ENCODE results near the gene MND1.

Gene MND1, protein sequence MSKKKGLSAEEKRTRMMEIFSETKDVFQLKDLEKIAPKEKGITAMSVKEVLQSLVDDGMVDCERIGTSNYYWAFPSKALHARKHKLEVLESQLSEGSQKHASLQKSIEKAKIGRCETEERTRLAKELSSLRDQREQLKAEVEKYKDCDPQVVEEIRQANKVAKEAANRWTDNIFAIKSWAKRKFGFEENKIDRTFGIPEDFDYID

DNA sequence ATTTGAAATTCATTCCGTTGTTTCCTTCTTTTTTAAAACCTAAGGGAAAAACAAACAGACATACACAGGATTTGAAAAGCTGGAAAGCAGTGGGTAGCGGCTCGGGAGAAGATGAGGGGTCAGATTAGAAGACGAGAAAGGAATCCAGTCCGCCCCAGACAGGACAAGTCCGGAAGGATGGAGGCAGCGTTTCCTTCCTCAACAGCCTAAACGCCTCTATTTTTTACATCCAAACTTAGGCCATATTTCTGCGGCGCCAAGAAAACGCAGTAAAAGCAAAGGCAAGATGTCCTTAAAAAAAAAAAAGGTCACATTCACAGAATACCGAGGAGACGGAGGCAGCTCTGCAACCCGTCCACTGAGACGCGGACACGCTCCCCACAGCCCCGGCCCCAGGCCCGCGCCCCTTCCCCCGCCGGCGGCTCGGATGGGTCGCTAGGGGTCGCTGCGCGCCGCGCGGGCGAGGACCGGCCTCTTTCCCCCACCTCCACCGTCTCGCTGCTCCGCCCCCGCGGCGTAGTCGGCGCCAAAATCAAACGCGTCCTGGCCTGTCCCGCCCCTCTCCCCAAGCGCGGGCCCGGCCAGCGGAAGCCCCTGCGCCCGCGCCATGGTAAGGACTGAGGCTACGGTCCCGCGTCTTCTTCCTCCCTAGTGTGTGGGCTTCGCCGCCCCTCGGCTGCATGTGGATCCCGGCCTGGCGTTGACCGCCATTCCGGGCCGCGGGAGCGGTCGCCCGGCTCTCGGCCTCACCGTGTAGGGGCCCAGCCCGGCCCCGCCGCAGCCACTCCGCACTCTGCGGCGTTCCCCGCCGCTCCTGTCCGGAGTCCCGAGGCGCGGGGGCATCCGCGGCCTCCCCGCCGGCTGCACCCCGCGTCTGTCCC lies at the start of gene MND1:
MND1 (plus strand) TSS at position 558 of the 881 bp plus-strand sequence; CDS start at position 608, 50 bp downstream.
- no peak for DNase-seq (ENCODE audit: extremely low read depth, low read depth)
- TF ChIP-seq, protein P1, sequence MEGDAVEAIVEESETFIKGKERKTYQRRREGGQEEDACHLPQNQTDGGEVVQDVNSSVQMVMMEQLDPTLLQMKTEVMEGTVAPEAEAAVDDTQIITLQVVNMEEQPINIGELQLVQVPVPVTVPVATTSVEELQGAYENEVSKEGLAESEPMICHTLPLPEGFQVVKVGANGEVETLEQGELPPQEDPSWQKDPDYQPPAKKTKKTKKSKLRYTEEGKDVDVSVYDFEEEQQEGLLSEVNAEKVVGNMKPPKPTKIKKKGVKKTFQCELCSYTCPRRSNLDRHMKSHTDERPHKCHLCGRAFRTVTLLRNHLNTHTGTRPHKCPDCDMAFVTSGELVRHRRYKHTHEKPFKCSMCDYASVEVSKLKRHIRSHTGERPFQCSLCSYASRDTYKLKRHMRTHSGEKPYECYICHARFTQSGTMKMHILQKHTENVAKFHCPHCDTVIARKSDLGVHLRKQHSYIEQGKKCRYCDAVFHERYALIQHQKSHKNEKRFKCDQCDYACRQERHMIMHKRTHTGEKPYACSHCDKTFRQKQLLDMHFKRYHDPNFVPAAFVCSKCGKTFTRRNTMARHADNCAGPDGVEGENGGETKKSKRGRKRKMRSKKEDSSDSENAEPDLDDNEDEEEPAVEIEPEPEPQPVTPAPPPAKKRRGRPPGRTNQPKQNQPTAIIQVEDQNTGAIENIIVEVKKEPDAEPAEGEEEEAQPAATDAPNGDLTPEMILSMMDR (IDR thresholded peaks at IDR 0.05; ENCODE audit: low read depth, low read length) = peak; percentile 50

DNA sequence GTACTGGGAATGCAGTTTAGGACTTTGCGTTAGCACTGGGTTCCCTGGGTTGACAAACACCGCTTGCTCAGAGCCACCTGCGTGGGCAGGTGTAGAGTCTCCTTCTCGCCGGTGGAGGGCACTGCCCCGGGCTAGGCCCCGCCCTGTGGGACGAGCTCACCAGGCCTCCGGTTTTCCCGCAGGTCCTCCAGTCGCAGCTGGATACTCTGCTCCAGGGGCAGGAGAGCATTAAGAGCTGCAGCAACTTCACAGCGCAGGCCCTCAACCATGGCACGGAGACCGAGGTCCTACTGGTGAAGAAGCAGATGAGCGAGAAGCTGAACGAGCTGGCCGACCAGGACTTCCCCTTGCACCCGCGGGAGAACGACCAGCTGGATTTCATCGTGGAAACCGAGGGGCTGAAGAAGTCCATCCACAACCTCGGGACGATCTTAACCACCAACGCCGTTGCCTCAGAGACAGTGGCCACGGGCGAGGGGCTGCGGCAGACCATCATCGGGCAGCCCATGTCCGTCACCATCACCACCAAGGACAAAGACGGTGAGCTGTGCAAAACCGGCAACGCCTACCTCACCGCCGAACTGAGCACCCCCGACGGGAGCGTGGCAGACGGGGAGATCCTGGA lies 49.2 kb upstream of the MND1 start:
- no peak for DNase-seq (ENCODE audit: extremely low read depth, low read depth)
- TF ChIP-seq, protein P1 (IDR thresholded peaks at IDR 0.05; ENCODE audit: low read depth, low read length) = no peak

DNA sequence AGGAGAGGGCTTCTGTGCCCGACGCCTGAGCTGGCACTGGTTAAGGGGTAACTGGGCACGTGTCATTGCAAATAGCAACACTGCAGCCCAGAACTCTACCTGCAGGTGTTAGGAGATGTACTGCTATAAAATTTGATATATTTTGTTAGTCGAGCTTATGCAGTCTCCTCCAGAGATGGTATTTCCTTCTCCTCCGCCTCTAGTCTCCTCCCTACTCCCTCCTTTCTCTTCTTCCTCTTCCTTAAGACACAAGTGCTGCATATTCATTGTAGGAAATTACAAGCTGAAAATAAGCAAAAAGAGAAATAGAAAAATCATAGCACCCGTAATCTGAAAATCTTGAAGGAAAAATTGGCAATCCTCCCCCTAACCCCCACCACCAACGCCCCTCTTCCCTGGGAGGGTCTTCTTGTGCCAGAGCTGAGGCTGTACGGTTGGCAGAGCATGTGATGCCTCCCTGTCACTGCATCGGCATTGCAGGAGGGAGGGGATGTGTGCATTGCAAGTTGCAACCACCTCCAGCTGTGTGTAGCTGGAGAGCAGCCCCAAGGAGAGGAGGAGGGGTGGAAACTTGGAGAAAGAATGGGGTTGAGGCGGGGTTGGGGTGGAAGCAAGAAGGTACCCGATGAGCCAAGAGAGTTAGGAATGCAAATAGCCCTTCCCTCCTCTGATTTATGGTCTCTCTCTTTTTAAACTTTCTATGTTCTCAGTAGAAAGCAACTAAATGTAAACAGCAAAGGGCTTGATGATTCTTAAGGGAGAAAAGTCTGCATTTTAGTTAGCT lies 48.3 kb upstream of the MND1 start:
- peak; percentile 24 for DNase-seq (ENCODE audit: extremely low read depth, low read depth)
- TF ChIP-seq, protein P1 (IDR thresholded peaks at IDR 0.05; ENCODE audit: low read depth, low read length) = no peak

DNA sequence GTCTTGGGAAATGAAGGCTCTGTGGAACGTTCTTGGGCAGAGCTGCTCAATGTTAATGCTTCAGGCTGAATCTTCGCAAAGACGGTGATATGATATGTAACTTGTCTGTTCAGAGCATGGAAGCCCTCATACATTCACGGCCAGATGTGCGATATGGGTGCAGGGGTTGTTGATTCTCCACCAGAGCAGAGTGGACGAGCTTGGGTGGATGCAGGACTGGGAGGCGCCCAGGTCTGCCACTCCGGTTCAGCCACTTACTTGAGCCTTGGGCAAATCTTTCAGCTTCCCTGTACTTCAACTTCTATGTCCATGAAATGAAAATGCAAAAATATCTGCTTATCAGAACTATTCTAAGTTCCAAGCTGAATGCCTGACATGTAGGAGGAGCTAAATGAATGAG lies 47.4 kb upstream of the MND1 start:
- TF ChIP-seq, protein P1 (IDR thresholded peaks at IDR 0.05; ENCODE audit: low read depth, low read length) = no peak
- no peak for DNase-seq (ENCODE audit: extremely low read depth, low read depth)

DNA sequence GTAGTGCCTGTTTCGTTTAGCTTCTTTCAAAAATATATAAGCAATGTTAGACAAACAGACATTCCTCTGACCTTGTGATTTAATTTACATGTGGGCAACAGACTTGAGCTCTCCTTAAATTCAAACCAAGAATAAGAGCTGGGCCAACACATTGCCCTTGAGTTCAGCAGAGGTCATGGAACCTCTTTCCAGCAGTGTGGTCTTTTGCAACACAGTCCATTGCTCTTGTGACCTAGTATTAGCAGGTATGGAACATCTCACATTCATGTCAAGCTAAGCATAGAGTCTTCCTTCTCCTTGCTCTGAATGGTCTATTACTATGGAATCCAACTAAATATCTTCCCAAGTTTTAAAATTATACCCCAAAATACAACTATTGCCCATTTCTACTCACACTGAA lies 33.7 kb upstream of the MND1 start:
- DNase-seq (ENCODE audit: extremely low read depth, low read depth) = no peak
- TF ChIP-seq, protein P1 (IDR thresholded peaks at IDR 0.05; ENCODE audit: low read depth, low read length) = no peak

DNA sequence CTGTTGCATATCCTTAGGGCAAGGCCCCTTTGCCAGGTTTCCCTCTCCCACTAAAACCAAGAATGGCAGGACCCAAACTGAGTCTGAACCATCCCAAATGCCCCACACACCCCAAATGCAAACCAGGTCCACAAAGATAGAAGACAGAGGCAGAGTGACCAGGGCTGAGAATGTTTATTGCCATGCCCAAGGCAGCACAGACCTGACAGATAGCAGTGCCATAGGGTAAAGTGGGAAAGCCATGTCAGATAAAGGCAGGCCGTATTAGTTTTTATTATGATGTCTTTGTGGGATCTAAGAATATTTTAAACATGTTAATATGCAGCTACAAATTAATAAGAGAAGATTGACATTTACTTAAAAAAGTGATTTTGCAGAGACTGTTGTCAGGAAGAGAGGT lies 29.6 kb upstream of the MND1 start:
- no peak for DNase-seq (ENCODE audit: extremely low read depth, low read depth)
- TF ChIP-seq, protein P1 (IDR thresholded peaks at IDR 0.05; ENCODE audit: low read depth, low read length) = no peak

All from AG09319 (cell line).